HCT116 (cell line): Measurements from ENCODE around the gene CATSPERB. TPM values are rescaled to one million over a fixed set of nuclear protein-coding genes. Genes with fewer than 3 reads are reported as not detected.

Source experiments
- ATAC-seq: fragments of 200-7000 bp; cut with Tn5 transposase; 2 replicates; pipeline ENCODE4 v1.9.1; 2020; ENCODE audit warnings: mild to moderate bottlenecking, moderate library complexity
- BruUV-seq: library from RNA; stranded (reverse); fragments of 400-500 nt; replicated peaks from 2 replicates; lab custom pipeline; 2021; lab: Mats Ljungman, UMichigan
- CTCF ChIA-PET: fragments of 300-600 bp; sonication (Branson Sonifier 250); formaldehyde crosslinking; loops from one replicate; lab custom pipeline; 2021; ENCODE audit warnings: antibody characterized with exemption; lab: Charles Lee
- POLR2A ChIA-PET: fragments of 300-600, 350-600 bp; sonication (Branson Sonifier 250); formaldehyde crosslinking; loops from one replicate; lab custom pipeline; 2021; ENCODE audit warnings: antibody characterized with exemption; lab: Charles Lee
- RAD21 ChIA-PET, 2 experiments: fragments of 300-600 bp; sonication (Branson Sonifier 250); formaldehyde crosslinking; loops; one replicate each; lab custom pipeline; 2023; ENCODE audit warnings: low total read pairs in 2 of 2; ENCODE audit not compliant: uncharacterized antibody in 2 of 2, unreplicated experiment in 2 of 2, low non-redundant PET in 1 of 2; lab: Charles Lee
- DNase-seq: peaks from one replicate; pipeline ENCODE4 v3.0.0-alpha.2; 2010; ENCODE audit warnings: low read depth, low spot score
- H2AFZ ChIP-seq: fragments of 200-600 bp; shearing (Covaris generic), sonication (generic); 2 replicates; pipeline ENCODE4 v1.6.1; 2017; ENCODE audit warnings: low read depth, mixed run types, mixed read lengths, antibody characterized with exemption, low read length; ENCODE audit not compliant: poor library complexity, severe bottlenecking
- H3K27ac ChIP-seq: 2 replicates; pipeline ENCODE4 v1.5.1; 2012; ENCODE audit warnings: low read depth, low read length
- H3K27me3 ChIP-seq: fragments of 200-600 bp; sonication (generic); 2 replicates; pipeline ENCODE4 v1.6.1; 2016; ENCODE audit warnings: mixed run types, low read length, mixed read lengths; ENCODE audit not compliant: insufficient read depth
- H3K36me3 ChIP-seq, 2 experiments: fragments of 200-500 bp in 1 of 2; fragments of 200-600 bp in 1 of 2; sonication (Bioruptor generic) in 1 of 2; sonication (generic) in 1 of 2; 2 replicates each; pipeline versions ENCODE4 v1.5.1 to v1.6.1; 2014 to 2016; ENCODE audit warnings: low read length in 2 of 2, inconsistent platforms in 1 of 2, mixed read lengths in 1 of 2, mixed run types in 1 of 2; ENCODE audit not compliant: insufficient read depth in 2 of 2, control insufficient read depth in 1 of 2
- H3K4me1 ChIP-seq, 2 experiments: fragments of 200-600 bp in 1 of 2; sonication (generic) in 1 of 2; 2 replicates each; pipeline versions ENCODE4 v1.5.1 to v1.6.1; 2012 to 2017; ENCODE audit warnings: low read length in 2 of 2, inconsistent platforms in 1 of 2, mild to moderate bottlenecking in 1 of 2, mixed read lengths in 1 of 2, mixed run types in 1 of 2, moderate library complexity in 1 of 2; ENCODE audit not compliant: insufficient read depth in 2 of 2, control insufficient read depth in 1 of 2
- H3K4me2 ChIP-seq: fragments of 200-600 bp; sonication (generic); 2 replicates; pipeline ENCODE4 v1.6.1; 2017; ENCODE audit warnings: mixed run types, low read length, mixed read lengths
- H3K4me3 ChIP-seq, 2 experiments: fragments of 200-600 bp in 1 of 2; sonication (generic) in 1 of 2; replicated peaks in 1 of 2; 2 replicates each; pipeline ENCODE4 v1.5.1; 2011 to 2016; ENCODE audit warnings: low read length in 2 of 2, control low read depth in 1 of 2, low read depth in 1 of 2, mild to moderate bottlenecking in 1 of 2, mixed read lengths in 1 of 2, mixed run types in 1 of 2
- H3K79me2 ChIP-seq: fragments of 200-600 bp; sonication (generic); 2 replicates; pipeline ENCODE4 v1.6.1; 2017; ENCODE audit warnings: mild to moderate bottlenecking, mixed run types, low read length, moderate library complexity, mixed read lengths; ENCODE audit not compliant: insufficient read depth
- H3K9ac ChIP-seq: fragments of 200-600 bp; sonication (generic); 2 replicates; pipeline ENCODE4 v1.6.1; 2016; ENCODE audit warnings: low read length, mixed read lengths
- H3K9me2 ChIP-seq: fragments of 200-600 bp; sonication (generic), shearing (Covaris generic); 2 replicates; pipeline ENCODE4 v1.6.1; 2017; ENCODE audit warnings: mixed run types, mild to moderate bottlenecking, moderate library complexity; ENCODE audit not compliant: insufficient read depth
- H3K9me3 ChIP-seq, 2 experiments: fragments of 200-500 bp in 1 of 2; fragments of 200-600 bp in 1 of 2; sonication (Bioruptor generic) in 1 of 2; sonication (generic) in 1 of 2; 2 replicates each; pipeline ENCODE4 v1.6.1; 2014 to 2017; ENCODE audit warnings: low read length in 2 of 2, mixed read lengths in 2 of 2, inconsistent platforms in 1 of 2, low read depth in 1 of 2, mild to moderate bottlenecking in 1 of 2, mixed run types in 1 of 2, moderate library complexity in 1 of 2; ENCODE audit not compliant: control insufficient read depth in 1 of 2, insufficient read depth in 1 of 2
- H4K20me1 ChIP-seq: fragments of 200-600 bp; sonication (generic), shearing (Covaris generic); 2 replicates; pipeline ENCODE4 v1.6.1; 2017; ENCODE audit warnings: mixed run types, mild to moderate bottlenecking, moderate library complexity; ENCODE audit not compliant: insufficient read depth
- CTCF ChIP-seq, 3 experiments: fragments of 200-600 bp in 1 of 3; sonication (generic) in 1 of 3; IDR thresholded peaks in 2 of 3; conservative IDR thresholded peaks in 1 of 3; 2 replicates each; pipeline ENCODE4 v1.5.1; 2012 to 2017; ENCODE audit warnings: low read depth in 2 of 3, low read length in 2 of 3, antibody characterized with exemption in 1 of 3, borderline replicate concordance in 1 of 3, control low read depth in 1 of 3, mild to moderate bottlenecking in 1 of 3, mixed read lengths in 1 of 3, mixed run types in 1 of 3, moderate library complexity in 1 of 3; ENCODE audit not compliant: insufficient read depth in 1 of 3
- SIN3A ChIP-seq: IDR thresholded peaks from 2 replicates; pipeline ENCODE4 v1.6.1; 2012; ENCODE audit warnings: low read depth
- intact Hi-C: fragments of 100-400 bp; cut with micrococcal nuclease; formaldehyde crosslinking; loops from 2 replicates; pipeline ENCODE4 v1.10.0; 2022
- total RNA-seq: library from RNA; stranded (reverse); gene quantifications from one replicate; pipeline ENCODE4 v1.2.1, GENCODE V29; 2021; ENCODE audit not compliant: unreplicated experiment
- TF ChIP-seq, protein P1 (sequence below): IDR thresholded peaks from 2 replicates; pipeline ENCODE4 v1.6.1; 2011; ENCODE audit warnings: mild to moderate bottlenecking, low read length, moderate library complexity; ENCODE audit not compliant: insufficient replicate concordance; ENCODE audit errors: extremely low read depth

CATSPERB gene
- total RNA-seq, 1 experiment from 2014 or later, result 0.74 TPM

DNA sequence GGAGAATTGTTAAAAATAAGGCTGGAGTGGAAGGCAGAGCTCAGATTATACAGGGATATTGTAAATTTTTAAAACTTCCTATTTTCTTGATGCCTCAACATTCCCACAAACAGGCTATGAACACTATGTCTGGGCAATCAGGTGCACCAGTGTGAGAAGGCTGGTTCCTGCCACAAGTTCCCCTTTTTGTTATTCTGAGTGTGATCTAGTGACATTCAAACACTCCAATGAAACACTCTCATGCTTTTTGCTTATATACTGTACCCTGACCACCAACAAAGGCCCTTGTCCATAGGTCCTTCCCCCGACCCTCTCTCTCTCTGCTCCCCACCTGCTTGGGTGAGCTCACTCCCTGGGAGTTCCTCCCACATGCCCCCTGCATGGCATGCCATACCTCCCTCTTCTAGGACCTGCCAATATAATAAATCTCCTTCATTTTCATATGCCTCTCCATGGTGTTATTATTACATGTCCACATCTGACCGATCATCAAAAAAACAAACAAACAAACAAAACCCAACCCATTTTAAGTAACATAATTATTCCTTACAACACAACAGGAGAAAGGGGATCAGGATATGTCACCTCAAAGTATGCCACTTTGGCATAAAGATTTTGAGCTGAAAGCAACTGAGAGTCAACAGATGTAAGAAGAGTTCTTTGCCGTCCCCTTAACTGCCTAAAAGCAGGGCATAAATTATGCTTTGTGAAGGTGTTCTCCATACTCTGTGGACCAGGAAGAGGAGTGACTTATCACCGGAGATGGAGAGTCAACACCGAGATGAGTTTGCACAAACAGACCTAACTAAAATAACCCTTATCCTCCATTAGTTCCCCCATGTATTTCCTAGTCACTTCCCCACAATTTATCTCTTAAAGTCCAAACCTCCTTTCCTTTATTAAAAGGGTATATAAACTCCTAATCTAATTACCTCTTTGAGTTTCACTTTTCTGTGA, 42.5 kb upstream of the CATSPERB start:
- Histone ChIP-seq H3K9ac (no peak overlapping the region), H3K9me2 (no peaks in the 10 kb centered on the region), H2AFZ (no peak overlapping the region), H4K20me1 (no peaks in the 10 kb centered on the region), H3K4me1 (no peaks in the 10 kb centered on the region), H3K27ac (no peak overlapping the region), H3K4me3 (no peak overlapping the region), H3K4me2 (no peak overlapping the region), H3K36me3 (no peaks in the 10 kb centered on the region), H3K9me3 (no peaks in the 10 kb centered on the region), H3K27me3 (no peaks in the 10 kb centered on the region), H3K79me2 (no peaks in the 10 kb centered on the region)
- RAD21 ChIA-PET, result no interaction called here
- BruUV-seq, result no TSS peak
- CTCF ChIA-PET, result no interaction called here
- POLR2A ChIA-PET, result no interaction called here
- intact Hi-C loops, result no loop called here
- TF ChIP-seq SIN3A (no peak), CTCF (IDR thresholded peaks at IDR 0.05 in 2 of 3, conservative IDR thresholded peaks at IDR 0.05 in 1 of 3; ENCODE audit: borderline replicate concordance in 1 of 3, insufficient read depth in 1 of 3, low read depth in 2 of 3, low read length in 2 of 3) (no peak)
- TF ChIP-seq, protein P1, sequence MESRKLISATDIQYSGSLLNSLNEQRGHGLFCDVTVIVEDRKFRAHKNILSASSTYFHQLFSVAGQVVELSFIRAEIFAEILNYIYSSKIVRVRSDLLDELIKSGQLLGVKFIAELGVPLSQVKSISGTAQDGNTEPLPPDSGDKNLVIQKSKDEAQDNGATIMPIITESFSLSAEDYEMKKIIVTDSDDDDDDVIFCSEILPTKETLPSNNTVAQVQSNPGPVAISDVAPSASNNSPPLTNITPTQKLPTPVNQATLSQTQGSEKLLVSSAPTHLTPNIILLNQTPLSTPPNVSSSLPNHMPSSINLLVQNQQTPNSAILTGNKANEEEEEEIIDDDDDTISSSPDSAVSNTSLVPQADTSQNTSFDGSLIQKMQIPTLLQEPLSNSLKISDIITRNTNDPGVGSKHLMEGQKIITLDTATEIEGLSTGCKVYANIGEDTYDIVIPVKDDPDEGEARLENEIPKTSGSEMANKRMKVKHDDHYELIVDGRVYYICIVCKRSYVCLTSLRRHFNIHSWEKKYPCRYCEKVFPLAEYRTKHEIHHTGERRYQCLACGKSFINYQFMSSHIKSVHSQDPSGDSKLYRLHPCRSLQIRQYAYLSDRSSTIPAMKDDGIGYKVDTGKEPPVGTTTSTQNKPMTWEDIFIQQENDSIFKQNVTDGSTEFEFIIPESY, result no peak
- DNase-seq (no peak), ATAC-seq (no peak)
